HEK293 (cell line): ENCODE data around the gene KCNS3.

Source experiments
- CTCF ChIA-PET: fragments of 350-600 bp; formaldehyde crosslinking; extraction: SDS; loops from one replicate; lab custom pipeline; 2021; ENCODE audit warnings: antibody characterized with exemption; lab: Yijun Ruan, JAX
- POLR2A ChIA-PET: fragments of 300-600 bp; formaldehyde crosslinking; extraction: SDS; loops from one replicate; lab custom pipeline; 2020; ENCODE audit warnings: antibody characterized with exemption, inconsistent platforms; lab: Yijun Ruan, JAX
- H3K27ac ChIP-seq: fragments of 200-500 bp; sonication (Bioruptor generic); 2 replicates; pipeline ENCODE4 v1.5.1; 2014; ENCODE audit warnings: low read depth, low read length, control low read depth, inconsistent platforms; ENCODE audit errors: extremely low read depth
- H3K36me3 ChIP-seq, 2 experiments: fragments of 200-500 bp in 1 of 2; sonication (Bioruptor generic) in 1 of 2; 1 replicate in 1 of 2; 2 replicates in 1 of 2; pipeline ENCODE4 v1.5.1; 2014 to 2017; ENCODE audit warnings: inconsistent platforms in 2 of 2, low read length in 2 of 2; ENCODE audit not compliant: control insufficient read depth in 2 of 2, insufficient read depth in 1 of 2
- H3K4me1 ChIP-seq: fragments of 200-500 bp; sonication (Bioruptor generic); 2 replicates; pipeline ENCODE4 v1.5.1; 2014; ENCODE audit warnings: mild to moderate bottlenecking, low read length, inconsistent platforms; ENCODE audit not compliant: control insufficient read depth, insufficient read depth
- H3K4me3 ChIP-seq: 2 replicates; pipeline ENCODE4 v1.5.1; 2011; ENCODE audit warnings: low read depth, mild to moderate bottlenecking, control low read depth, low read length, moderate library complexity
- H3K9me3 ChIP-seq: fragments of 200-500 bp; sonication (Bioruptor generic); 2 replicates; pipeline ENCODE4 v1.5.1; 2014; ENCODE audit warnings: low read depth, low read length, inconsistent platforms; ENCODE audit not compliant: control insufficient read depth, insufficient read depth
- FEZF1 ChIP-seq: fragments of 450-650 bp; formaldehyde crosslinking; IDR thresholded peaks from 2 replicates; pipeline ENCODE4 v1.5.1; 2016; ENCODE audit warnings: missing biosample characterization, missing genetic modification characterization
- GLI4 ChIP-seq: fragments of 450-650 bp; formaldehyde crosslinking; IDR thresholded peaks from 2 replicates; pipeline ENCODE4 v1.5.1; 2016; ENCODE audit warnings: missing biosample characterization, missing genetic modification characterization
- INSM2 ChIP-seq: fragments of 450-650 bp; formaldehyde crosslinking; IDR thresholded peaks from 2 replicates; pipeline ENCODE4 v1.5.1; 2016; ENCODE audit warnings: missing biosample characterization, missing genetic modification characterization
- MYNN ChIP-seq: fragments of 450-650 bp; formaldehyde crosslinking; IDR thresholded peaks from 2 replicates; pipeline ENCODE4 v1.5.1; 2016; ENCODE audit warnings: missing biosample characterization, missing genetic modification characterization, borderline replicate concordance
- SP3 ChIP-seq: fragments of 450-650 bp; formaldehyde crosslinking; IDR thresholded peaks from 2 replicates; pipeline ENCODE4 v1.5.1; 2016; ENCODE audit warnings: missing biosample characterization, missing genetic modification characterization
- TSHZ1 ChIP-seq: fragments of 450-650 bp; formaldehyde crosslinking; IDR thresholded peaks from 2 replicates; pipeline ENCODE4 v1.5.1; 2016; ENCODE audit warnings: missing biosample characterization, missing genetic modification characterization, borderline replicate concordance
- ZBTB17 ChIP-seq: fragments of 450-650 bp; formaldehyde crosslinking; IDR thresholded peaks from 2 replicates; pipeline ENCODE4 v1.5.1; 2016; ENCODE audit warnings: missing biosample characterization, missing genetic modification characterization
- ZBTB44 ChIP-seq: fragments of 450-650 bp; IDR thresholded peaks from 2 replicates; pipeline ENCODE4 v1.5.1; 2018; ENCODE audit warnings: missing biosample characterization, mild to moderate bottlenecking, missing genetic modification characterization
- ZFHX2 ChIP-seq: fragments of 450-650 bp; formaldehyde crosslinking; conservative IDR thresholded peaks from 2 replicates; pipeline ENCODE4 v1.5.1; 2016; ENCODE audit warnings: missing biosample characterization, missing genetic modification characterization
- ZFP37 ChIP-seq: fragments of 450-650 bp; formaldehyde crosslinking; IDR thresholded peaks from 2 replicates; pipeline ENCODE4 v1.5.1; 2016; ENCODE audit warnings: missing biosample characterization, missing genetic modification characterization
- ZNF202 ChIP-seq: fragments of 450-650 bp; formaldehyde crosslinking; IDR thresholded peaks from 2 replicates; pipeline ENCODE4 v1.5.1; 2016; ENCODE audit warnings: missing biosample characterization, missing genetic modification characterization, borderline replicate concordance
- ZNF404 ChIP-seq: fragments of 450-650 bp; formaldehyde crosslinking; IDR thresholded peaks from 2 replicates; pipeline ENCODE4 v1.5.1; 2017; ENCODE audit warnings: missing biosample characterization, missing genetic modification characterization
- ZNF521 ChIP-seq: fragments of 450-650 bp; formaldehyde crosslinking; IDR thresholded peaks from 2 replicates; pipeline ENCODE4 v1.5.1; 2017; ENCODE audit warnings: missing biosample characterization, mild to moderate bottlenecking, missing genetic modification characterization
- ZNF548 ChIP-seq: fragments of 450-650 bp; formaldehyde crosslinking; IDR thresholded peaks from 2 replicates; pipeline ENCODE4 v1.5.1; 2016; ENCODE audit warnings: missing biosample characterization, missing genetic modification characterization
- ZNF561 ChIP-seq: fragments of 450-650 bp; IDR thresholded peaks from 2 replicates; pipeline ENCODE4 v1.5.1; 2018; ENCODE audit warnings: missing biosample characterization, missing genetic modification characterization, borderline replicate concordance
- ZNF571 ChIP-seq: fragments of 450-650 bp; formaldehyde crosslinking; IDR thresholded peaks from 2 replicates; pipeline ENCODE4 v1.5.0; 2017; ENCODE audit warnings: missing biosample characterization, missing genetic modification characterization
- ZNF596 ChIP-seq: fragments of 450-650 bp; IDR thresholded peaks from 2 replicates; pipeline ENCODE4 v1.5.0; 2018; ENCODE audit warnings: missing biosample characterization, mild to moderate bottlenecking, missing genetic modification characterization, moderate library complexity
- ZNF645 ChIP-seq: fragments of 450-650 bp; formaldehyde crosslinking; IDR thresholded peaks from 2 replicates; pipeline ENCODE4; 2016; ENCODE audit warnings: missing biosample characterization, missing genetic modification characterization
- ZNF677 ChIP-seq: fragments of 450-650 bp; IDR thresholded peaks from 2 replicates; pipeline ENCODE4 v1.5.0; 2018; ENCODE audit warnings: missing biosample characterization, mild to moderate bottlenecking, missing genetic modification characterization, moderate library complexity
- TF ChIP-seq, protein P1 (sequence below): fragments of 450-650 bp; formaldehyde crosslinking; IDR thresholded peaks from 2 replicates; pipeline ENCODE4 v1.5.1; 2016; ENCODE audit warnings: missing biosample characterization, missing genetic modification characterization
- TF ChIP-seq, protein P2 (sequence below): fragments of 450-650 bp; formaldehyde crosslinking; conservative IDR thresholded peaks from 2 replicates; pipeline ENCODE4 v1.5.1; 2016; ENCODE audit warnings: low read depth, missing biosample characterization, missing genetic modification characterization

KCNS3 gene

GRCh38 chr2:17847236-17847635, 31.2 kb upstream of the KCNS3 start (continued):
- TF ChIP-seq, protein P1, sequence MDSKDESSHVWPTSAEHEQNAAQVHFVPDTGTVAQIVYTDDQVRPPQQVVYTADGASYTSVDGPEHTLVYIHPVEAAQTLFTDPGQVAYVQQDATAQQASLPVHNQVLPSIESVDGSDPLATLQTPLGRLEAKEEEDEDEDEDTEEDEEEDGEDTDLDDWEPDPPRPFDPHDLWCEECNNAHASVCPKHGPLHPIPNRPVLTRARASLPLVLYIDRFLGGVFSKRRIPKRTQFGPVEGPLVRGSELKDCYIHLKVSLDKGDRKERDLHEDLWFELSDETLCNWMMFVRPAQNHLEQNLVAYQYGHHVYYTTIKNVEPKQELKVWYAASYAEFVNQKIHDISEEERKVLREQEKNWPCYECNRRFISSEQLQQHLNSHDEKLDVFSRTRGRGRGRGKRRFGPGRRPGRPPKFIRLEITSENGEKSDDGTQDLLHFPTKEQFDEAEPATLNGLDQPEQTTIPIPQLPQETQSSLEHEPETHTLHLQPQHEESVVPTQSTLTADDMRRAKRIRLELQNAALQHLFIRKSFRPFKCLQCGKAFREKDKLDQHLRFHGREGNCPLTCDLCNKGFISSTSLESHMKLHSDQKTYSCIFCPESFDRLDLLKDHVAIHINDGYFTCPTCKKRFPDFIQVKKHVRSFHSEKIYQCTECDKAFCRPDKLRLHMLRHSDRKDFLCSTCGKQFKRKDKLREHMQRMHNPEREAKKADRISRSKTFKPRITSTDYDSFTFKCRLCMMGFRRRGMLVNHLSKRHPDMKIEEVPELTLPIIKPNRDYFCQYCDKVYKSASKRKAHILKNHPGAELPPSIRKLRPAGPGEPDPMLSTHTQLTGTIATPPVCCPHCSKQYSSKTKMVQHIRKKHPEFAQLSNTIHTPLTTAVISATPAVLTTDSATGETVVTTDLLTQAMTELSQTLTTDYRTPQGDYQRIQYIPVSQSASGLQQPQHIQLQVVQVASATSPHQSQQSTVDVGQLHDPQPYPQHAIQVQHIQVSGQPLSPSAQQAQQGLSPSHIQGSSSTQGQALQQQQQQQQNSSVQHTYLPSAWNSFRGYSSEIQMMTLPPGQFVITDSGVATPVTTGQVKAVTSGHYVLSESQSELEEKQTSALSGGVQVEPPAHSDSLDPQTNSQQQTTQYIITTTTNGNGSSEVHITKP (tag by site-specific recombination) = no peak
- no peak for TF ChIP-seq ZNF521 (tag by site-specific recombination)
- TF ChIP-seq ZFHX2 (tag by site-specific recombination) = no peak
- TF ChIP-seq ZNF571 = no peak

GRCh38 chr2:17849275-17849674, 29.2 kb upstream of the KCNS3 start:
- Histone ChIP-seq H3K36me3 (no peaks in the 10 kb centered on the region), H3K9me3 (no peaks in the 10 kb centered on the region), H3K4me1 (no peaks in the 10 kb centered on the region), H3K27ac (no peak overlapping the region), H3K4me3 (no peak overlapping the region)
- ChIA-PET CTCF (interaction anchor here (1.0 to 3.7 kb wide), 2 partner anchors 70 to 323 kb away, joined by 3 to 19 read pairs; no protein-coding TSS in a partner anchor), POLR2A (no interaction called here)
- no peak for TF ChIP-seq FEZF1
- no peak for TF ChIP-seq ZBTB17 (tag by site-specific recombination)
- no peak for TF ChIP-seq ZNF202 (tag by site-specific recombination)
- no peak for TF ChIP-seq ZNF404 (tag by site-specific recombination)
- TF ChIP-seq, protein P2, sequence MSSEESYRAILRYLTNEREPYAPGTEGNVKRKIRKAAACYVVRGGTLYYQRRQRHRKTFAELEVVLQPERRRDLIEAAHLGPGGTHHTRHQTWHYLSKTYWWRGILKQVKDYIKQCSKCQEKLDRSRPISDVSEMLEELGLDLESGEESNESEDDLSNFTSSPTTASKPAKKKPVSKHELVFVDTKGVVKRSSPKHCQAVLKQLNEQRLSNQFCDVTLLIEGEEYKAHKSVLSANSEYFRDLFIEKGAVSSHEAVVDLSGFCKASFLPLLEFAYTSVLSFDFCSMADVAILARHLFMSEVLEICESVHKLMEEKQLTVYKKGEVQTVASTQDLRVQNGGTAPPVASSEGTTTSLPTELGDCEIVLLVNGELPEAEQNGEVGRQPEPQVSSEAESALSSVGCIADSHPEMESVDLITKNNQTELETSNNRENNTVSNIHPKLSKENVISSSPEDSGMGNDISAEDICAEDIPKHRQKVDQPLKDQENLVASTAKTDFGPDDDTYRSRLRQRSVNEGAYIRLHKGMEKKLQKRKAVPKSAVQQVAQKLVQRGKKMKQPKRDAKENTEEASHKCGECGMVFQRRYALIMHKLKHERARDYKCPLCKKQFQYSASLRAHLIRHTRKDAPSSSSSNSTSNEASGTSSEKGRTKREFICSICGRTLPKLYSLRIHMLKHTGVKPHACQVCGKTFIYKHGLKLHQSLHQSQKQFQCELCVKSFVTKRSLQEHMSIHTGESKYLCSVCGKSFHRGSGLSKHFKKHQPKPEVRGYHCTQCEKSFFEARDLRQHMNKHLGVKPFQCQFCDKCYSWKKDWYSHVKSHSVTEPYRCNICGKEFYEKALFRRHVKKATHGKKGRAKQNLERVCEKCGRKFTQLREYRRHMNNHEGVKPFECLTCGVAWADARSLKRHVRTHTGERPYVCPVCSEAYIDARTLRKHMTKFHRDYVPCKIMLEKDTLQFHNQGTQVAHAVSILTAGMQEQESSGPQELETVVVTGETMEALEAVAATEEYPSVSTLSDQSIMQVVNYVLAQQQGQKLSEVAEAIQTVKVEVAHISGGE (tag by site-specific recombination) = no peak
- TF ChIP-seq ZNF677 (tag by site-specific recombination) = no peak
- no peak for TF ChIP-seq ZNF645 (tag by site-specific recombination)
- TF ChIP-seq INSM2 = no peak
- no peak for TF ChIP-seq ZNF561 (tag by site-specific recombination)
- no peak for TF ChIP-seq SP3 (tag by site-specific recombination)
- no peak for TF ChIP-seq ZNF596 (tag by site-specific recombination)
- TF ChIP-seq ZBTB44 (tag by site-specific recombination) = no peak
- TF ChIP-seq ZNF548 (tag by site-specific recombination) = no peak
- TF ChIP-seq MYNN = no peak
- no peak for TF ChIP-seq GLI4 (tag by site-specific recombination)
- no peak for TF ChIP-seq TSHZ1 (tag by site-specific recombination)
- no peak for TF ChIP-seq ZFP37 (tag by site-specific recombination)
